Mesothelial cell of epicardium (in vitro differentiated cells): ENCODE measurements around the gene CDC45. TPM values are rescaled to one million over a fixed set of nuclear protein-coding genes. Genes with fewer than 3 reads are reported as not detected.

Experiments used
- DNase-seq, 2 experiments: peaks; one replicate each; pipeline ENCODE4 v3.0.0; 2021; ENCODE audit warnings: low spot score in 2 of 2; ENCODE audit not compliant: unreplicated experiment in 2 of 2
- H3K27ac Mint-ChIP-seq: 2 replicates; pipeline ENCODE4 v1.8.0; 2021; ENCODE audit warnings: mixed read lengths
- H3K27me3 Mint-ChIP-seq: 2 replicates; pipeline ENCODE4 v1.8.0; 2021; ENCODE audit warnings: low read depth, mixed read lengths
- H3K36me3 Mint-ChIP-seq: 2 replicates; pipeline ENCODE4 v1.8.0; 2021; ENCODE audit warnings: mixed read lengths
- H3K4me1 Mint-ChIP-seq: 2 replicates; pipeline ENCODE4 v1.8.0; 2021; ENCODE audit warnings: mixed read lengths
- H3K4me3 Mint-ChIP-seq: 2 replicates; pipeline ENCODE4 v1.8.0; 2021; ENCODE audit warnings: mild to moderate bottlenecking, moderate library complexity, mixed read lengths
- H3K9me3 Mint-ChIP-seq: 2 replicates; pipeline ENCODE4 v1.8.0; 2021; ENCODE audit warnings: mixed read lengths
- total RNA-seq: library from RNA; stranded (reverse); gene quantifications from 3 replicates; pipeline ENCODE4 v1.2.1, GENCODE V29; 2021
- TF ChIP-seq, protein P1 (sequence below): fragments of 200-600 bp; sonication (generic); IDR thresholded peaks from one replicate; pipeline ENCODE4 v1.5.0; 2021; ENCODE audit warnings: antibody characterized with exemption; ENCODE audit not compliant: unreplicated experiment

Gene CDC45
- total RNA-seq, 1 donor from 2014 or later, result 15.3 TPM

DNA sequence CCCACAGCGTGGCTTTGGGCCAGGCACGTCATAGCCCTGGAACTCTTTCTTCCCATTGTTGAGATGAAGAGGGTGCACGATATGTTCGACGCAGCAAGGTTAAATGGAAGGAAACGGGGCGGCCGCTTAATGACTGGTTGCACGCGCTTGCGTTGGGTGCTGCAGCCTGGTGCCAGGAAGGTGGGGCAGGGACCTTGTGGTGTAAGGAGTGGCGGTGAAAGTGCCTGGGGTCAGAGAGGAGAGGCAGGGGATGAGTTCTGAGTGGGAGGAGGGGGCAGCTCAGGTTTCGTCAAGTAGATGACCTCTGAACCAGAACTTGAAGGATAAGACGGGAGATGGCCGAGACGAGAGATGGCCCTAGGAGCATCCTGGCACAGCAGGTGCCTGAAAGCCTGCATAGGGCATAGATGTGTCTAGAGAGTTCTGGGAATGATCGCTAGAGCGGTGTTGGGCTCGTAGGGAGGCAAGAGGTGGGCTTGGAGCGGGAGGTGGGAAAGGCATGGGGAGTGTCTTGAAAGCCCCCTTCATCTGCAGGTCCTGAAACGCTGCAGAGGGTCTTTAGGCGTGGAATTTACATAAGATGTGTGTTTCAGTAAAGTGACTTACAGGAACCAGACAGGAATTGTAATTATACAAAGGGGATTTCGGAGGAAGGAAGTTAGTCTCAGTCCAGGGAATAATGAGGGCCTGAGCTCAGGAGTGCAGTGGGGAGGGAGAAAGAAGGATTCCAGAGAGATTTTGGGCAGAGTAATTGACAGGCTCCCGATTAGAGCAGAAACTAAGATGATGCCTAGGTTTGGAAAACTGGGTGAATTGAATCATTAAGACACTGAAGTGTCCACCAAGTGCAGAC, 87.7 kb downstream of the CDC45 start:
- no peaks in the 10 kb centered on the region for H3K4me1 Mint-ChIP-seq
- peaks cover 21% of the 10 kb centered on the region for H3K27me3 Mint-ChIP-seq
- H3K9me3 Mint-ChIP-seq, result peaks cover 10% of the 10 kb centered on the region
- H3K27ac Mint-ChIP-seq, result no peak overlapping the region
- H3K36me3 Mint-ChIP-seq, result no peaks in the 10 kb centered on the region
- H3K4me3 Mint-ChIP-seq, result no peak overlapping the region
- no peak for DNase-seq
- TF ChIP-seq, protein P1, sequence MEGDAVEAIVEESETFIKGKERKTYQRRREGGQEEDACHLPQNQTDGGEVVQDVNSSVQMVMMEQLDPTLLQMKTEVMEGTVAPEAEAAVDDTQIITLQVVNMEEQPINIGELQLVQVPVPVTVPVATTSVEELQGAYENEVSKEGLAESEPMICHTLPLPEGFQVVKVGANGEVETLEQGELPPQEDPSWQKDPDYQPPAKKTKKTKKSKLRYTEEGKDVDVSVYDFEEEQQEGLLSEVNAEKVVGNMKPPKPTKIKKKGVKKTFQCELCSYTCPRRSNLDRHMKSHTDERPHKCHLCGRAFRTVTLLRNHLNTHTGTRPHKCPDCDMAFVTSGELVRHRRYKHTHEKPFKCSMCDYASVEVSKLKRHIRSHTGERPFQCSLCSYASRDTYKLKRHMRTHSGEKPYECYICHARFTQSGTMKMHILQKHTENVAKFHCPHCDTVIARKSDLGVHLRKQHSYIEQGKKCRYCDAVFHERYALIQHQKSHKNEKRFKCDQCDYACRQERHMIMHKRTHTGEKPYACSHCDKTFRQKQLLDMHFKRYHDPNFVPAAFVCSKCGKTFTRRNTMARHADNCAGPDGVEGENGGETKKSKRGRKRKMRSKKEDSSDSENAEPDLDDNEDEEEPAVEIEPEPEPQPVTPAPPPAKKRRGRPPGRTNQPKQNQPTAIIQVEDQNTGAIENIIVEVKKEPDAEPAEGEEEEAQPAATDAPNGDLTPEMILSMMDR, result no peak

GRCh38 chr22:19568337-19569275, 88.9 kb downstream of the CDC45 start:
- Mint-ChIP-seq H3K4me1 (no peaks in the 10 kb centered on the region), H3K4me3 (no peak overlapping the region), H3K9me3 (peaks cover 9% of the 10 kb centered on the region), H3K36me3 (no peaks in the 10 kb centered on the region), H3K27ac (no peak overlapping the region), H3K27me3 (peaks cover 21% of the 10 kb centered on the region)
- TF ChIP-seq, protein P1, result no peak
- DNase-seq, result no peak

DNA sequence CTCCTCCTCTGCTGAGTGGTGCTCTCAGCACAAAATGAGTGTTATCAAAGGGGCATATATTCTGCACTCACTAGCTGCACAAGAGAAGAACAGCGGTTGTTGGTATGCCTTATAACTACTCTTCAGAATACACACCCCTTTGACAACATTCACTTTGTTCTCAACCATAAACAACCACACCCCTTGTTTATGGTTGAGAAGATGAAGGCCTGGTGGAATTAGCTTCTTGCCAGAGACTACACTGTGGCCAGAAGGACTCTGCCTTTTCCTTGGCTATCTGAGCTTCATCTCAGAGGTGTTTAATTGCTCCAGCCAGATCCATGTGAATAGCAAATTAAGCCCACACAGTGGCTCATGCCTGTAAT, 89.5 kb downstream of the CDC45 start:
- TF ChIP-seq, protein P1, result no peak
- DNase-seq, result no peak
- Mint-ChIP-seq H3K27me3 (peaks cover 21% of the 10 kb centered on the region), H3K9me3 (peaks cover 4% of the 10 kb centered on the region), H3K4me1 (no peaks in the 10 kb centered on the region), H3K4me3 (no peak overlapping the region), H3K36me3 (no peaks in the 10 kb centered on the region), H3K27ac (no peak overlapping the region)

DNA sequence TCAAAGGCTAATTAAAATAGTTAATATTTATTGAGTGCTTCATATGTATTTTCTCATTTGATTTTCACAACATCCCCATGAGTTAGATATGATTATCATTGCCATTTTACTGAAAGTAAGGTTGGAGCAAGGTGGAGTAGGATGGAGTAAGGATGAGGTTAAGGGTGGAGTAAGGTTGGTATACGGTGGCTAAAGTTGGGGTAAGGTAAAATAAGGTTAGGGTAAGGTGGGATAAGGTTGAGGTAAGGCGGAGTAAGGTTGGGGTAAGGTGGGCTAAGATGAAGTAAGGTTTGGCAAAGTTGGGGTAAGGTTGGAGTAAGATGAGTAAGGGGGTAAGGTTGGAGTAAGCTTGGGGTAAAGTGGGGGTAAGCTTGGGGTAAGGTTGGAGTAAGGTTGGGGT, 90.3 kb downstream of the CDC45 start:
- H3K27me3 Mint-ChIP-seq, result peaks cover 17% of the 10 kb centered on the region
- TF ChIP-seq, protein P1, result no peak
- no peak for DNase-seq
- no peaks in the 10 kb centered on the region for H3K4me1 Mint-ChIP-seq
- no peak overlapping the region for H3K4me3 Mint-ChIP-seq
- no peak overlapping the region for H3K27ac Mint-ChIP-seq
- H3K9me3 Mint-ChIP-seq, result no peaks in the 10 kb centered on the region
- H3K36me3 Mint-ChIP-seq, result no peaks in the 10 kb centered on the region

Other genes starting within 250 kb of the CDC45 start
- gene CLTCL1, start 188.2 kb upstream of the CDC45 start, total RNA-seq, result 4.4 to 5.9 TPM (median 4.7 TPM) in 3 replicates
- gene HIRA, start 48.2 kb upstream of the CDC45 start, total RNA-seq, result 34.6 to 38.2 TPM (median 34.9 TPM) in 3 replicates
- gene MRPL40, start 47.4 kb upstream of the CDC45 start, total RNA-seq, result 17.9 to 21.9 TPM (median 19.1 TPM) in 3 replicates
- gene C22orf39, start 32.2 kb upstream of the CDC45 start, total RNA-seq, result 33.4 to 36.8 TPM (median 34.0 TPM) in 3 replicates
- 38.8 to 45.0 TPM (median 43.2 TPM) in 3 replicates for gene UFD1, start 727 bp upstream of the CDC45 start, total RNA-seq
- not detected in 3 replicates for gene CLDN5, start 44.5 kb downstream of the CDC45 start, total RNA-seq
- 32.2 to 42.1 TPM (median 36.2 TPM) in 3 replicates for gene SEPTIN5, start 234.6 kb downstream of the CDC45 start, total RNA-seq
- gene GP1BB, start 243.6 kb downstream of the CDC45 start, total RNA-seq, result 1.4 to 5.7 TPM (median 4.4 TPM) in 3 replicates